ENCODE measurements around the gene SLC25A30. TPM values are rescaled to one million over a fixed set of nuclear protein-coding genes. Genes with fewer than 3 reads are reported as not detected.
A peak's percentile ranks its signal among the peaks of the same experiment; 100 is the strongest.

Gene SLC25A30
- total RNA-seq, result 13.8 and 18.4 TPM in 2 replicates

DNA sequence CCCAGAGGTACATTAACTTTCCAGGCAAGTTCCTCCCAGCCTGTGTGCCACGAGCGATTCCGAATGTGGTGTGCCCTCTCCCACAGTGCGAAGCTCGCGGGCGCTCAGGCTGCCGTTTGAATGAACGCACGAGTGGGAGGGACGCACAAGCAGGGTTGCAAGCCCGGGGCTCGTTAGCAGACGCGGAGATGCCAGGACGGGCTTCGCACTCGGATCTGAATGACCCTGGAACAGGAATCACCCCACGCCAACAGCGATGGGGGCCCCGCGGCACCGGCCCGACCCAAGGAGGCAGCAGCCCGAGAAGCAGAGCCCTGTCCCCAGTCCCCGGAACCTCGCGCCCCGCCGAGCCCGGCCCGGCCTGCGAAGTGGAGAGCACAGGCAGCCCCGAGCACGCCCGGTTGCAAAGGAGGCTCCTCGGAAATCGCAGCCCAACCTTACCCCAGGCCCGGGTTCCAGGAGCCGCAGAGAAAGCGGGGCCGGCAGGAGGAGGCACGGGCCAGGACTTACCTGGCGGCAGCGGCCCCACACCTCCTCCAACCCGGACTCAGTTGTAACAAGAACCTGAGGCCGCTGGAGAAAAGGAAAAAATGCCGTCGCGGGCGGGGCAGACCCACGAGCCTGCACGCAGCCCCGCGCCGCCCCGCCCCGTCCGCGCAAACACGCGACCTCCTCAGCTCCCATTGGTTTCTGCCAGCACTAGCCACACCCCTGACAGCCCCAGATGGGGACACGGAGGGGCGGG, at the start of gene SLC25A30:
Gene SLC25A30, minus strand, starts transcription at position 584 of the 745 bp plus-strand sequence. CDS start 6,948 bp downstream, outside the sequence.
- TF ChIP-seq CTCF (IDR thresholded peaks at IDR 0.05; ENCODE audit: insufficient read depth, low read length, severe bottlenecking), result no peak
- Histone ChIP-seq H3K4me3 (ENCODE audit: low read depth, low read length) (peak within 1 kb of the TSS; percentile 65), H3K27me3 (ENCODE audit: control insufficient read depth, insufficient read depth, low read length) (no peaks in the 10 kb centered on the region), H3K36me3 (ENCODE audit: control insufficient read depth, insufficient read depth, low read length) (no peaks in the 10 kb centered on the region)
- DNase-seq (ENCODE audit: low read depth) (peak; percentile 72), FAIRE-seq (no peak)

DNA sequence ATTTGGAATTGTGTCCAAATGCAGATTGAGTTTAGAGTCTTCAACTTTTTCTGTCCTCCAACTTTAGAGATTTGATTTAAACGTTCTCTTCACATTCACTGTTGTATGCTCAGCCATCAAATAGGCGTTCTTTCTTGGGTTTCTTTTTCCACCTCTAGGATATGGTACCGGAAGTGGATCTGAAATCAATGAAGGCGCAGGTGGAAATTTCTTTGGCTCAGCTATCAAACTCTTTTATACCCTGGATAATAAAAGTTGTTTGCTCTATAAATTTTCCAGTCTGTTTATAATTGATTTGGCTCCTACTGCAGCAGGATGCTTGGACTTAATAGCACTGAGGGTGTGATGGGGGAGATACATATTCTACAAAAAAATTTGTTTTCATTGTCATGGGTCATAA, 48.2 kb upstream of the SLC25A30 start:
- Histone ChIP-seq H3K27me3 (ENCODE audit: control insufficient read depth, insufficient read depth, low read length) (no peaks in the 10 kb centered on the region), H3K36me3 (ENCODE audit: control insufficient read depth, insufficient read depth, low read length) (no peaks in the 10 kb centered on the region), H3K4me3 (ENCODE audit: low read depth, low read length) (no peak overlapping the region)
- no peak for TF ChIP-seq CTCF (IDR thresholded peaks at IDR 0.05; ENCODE audit: insufficient read depth, low read length, severe bottlenecking)
- FAIRE-seq, result no peak
- DNase-seq (ENCODE audit: low read depth), result no peak

DNA sequence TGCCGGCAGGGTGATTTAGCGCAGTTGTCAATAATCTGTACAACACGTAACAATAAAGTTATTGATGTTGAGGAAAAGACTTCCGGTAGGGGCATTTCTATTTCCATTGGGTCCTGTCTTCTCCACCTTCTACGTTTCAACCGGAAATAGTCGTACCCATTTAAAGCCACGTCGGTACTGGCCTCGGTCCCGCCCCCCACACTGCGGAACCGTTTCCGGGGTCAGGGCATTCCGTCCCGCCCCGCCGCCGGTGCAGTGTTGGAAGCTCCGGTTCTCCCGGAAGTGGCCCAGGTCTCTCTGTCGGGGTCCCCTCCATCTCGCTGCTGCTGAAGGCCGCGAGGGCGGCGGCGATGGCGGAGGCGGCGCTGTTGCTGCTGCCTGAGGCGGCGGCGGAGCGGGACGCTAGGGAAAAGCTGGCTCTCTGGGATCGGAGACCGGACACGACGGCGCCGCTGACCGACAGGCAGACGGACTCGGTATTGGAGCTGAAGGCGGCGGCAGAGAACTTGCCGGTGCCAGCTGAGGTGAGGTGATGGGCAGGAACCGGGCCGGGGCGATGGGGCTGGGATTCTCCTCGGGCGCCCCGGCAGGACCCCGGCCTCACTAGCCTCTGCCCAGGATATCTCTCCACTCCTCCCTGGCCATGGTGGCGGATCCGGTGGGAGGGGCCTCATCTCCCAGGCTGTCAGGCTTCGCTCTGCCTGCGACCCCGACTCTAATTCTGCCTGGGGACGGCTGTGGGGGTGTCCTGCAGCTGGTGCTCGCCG, 46.7 kb upstream of the SLC25A30 start, which contains the start of gene COG3:
Gene COG3, plus strand, starts transcription at position 253 of the 767 bp plus-strand sequence. Its CDS starts 98 bp downstream, at position 351.
- FAIRE-seq (no peak), DNase-seq (ENCODE audit: low read depth) (peak; percentile 97)
- no peaks in the 10 kb centered on the region for H3K36me3 ChIP-seq (ENCODE audit: control insufficient read depth, insufficient read depth, low read length)
- peak; percentile 46 for TF ChIP-seq CTCF (IDR thresholded peaks at IDR 0.05; ENCODE audit: insufficient read depth, low read length, severe bottlenecking)
- H3K27me3 ChIP-seq (ENCODE audit: control insufficient read depth, insufficient read depth, low read length), result no peaks in the 10 kb centered on the region
- H3K4me3 ChIP-seq (ENCODE audit: low read depth, low read length), result peak within 1 kb of the TSS; percentile 99

DNA sequence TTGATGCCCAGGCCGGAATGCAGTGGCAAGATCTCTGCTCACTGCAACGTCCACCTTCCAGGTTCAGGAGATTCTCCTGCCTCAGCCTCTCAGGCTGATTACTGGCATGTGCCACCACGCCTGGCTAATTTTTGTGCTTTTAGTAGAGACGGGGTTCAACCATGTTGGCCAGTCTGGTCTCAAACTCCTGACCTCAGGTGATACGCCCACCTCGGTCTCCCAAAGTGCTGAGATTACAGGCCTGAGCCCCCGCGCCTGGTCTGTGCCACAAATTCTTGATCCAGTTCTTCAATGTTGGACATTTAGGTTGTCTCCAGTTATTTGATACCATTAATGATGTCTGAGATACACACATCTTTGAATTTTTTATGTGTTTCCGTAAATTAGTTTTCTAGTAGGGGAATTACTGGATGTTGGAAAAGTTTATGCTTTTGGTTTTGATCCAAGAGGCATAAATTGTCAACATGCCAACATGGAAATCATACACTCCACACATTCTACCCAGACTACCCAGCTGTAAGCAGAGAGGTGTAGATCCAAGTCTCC, 46.0 kb upstream of the SLC25A30 start:
- H3K36me3 ChIP-seq (ENCODE audit: control insufficient read depth, insufficient read depth, low read length), result no peaks in the 10 kb centered on the region
- H3K4me3 ChIP-seq (ENCODE audit: low read depth, low read length), result peak overlapping the region; percentile 99
- FAIRE-seq, result no peak

More for the DNA sequence above, 46.0 kb upstream of the SLC25A30 start:
- DNase-seq (ENCODE audit: low read depth), result no peak
- H3K27me3 ChIP-seq (ENCODE audit: control insufficient read depth, insufficient read depth, low read length), result no peaks in the 10 kb centered on the region
- TF ChIP-seq CTCF (IDR thresholded peaks at IDR 0.05; ENCODE audit: insufficient read depth, low read length, severe bottlenecking), result no peak

Measured in bronchial epithelial cell (primary cell).